Measurements from ENCODE around the gene CMTM4.
"Not testable (repeated sequence)": the region's sequence is repeated elsewhere in the genome, so short reads cannot be mapped to it uniquely, and the experiment has no call there.

Gene CMTM4

DNA sequence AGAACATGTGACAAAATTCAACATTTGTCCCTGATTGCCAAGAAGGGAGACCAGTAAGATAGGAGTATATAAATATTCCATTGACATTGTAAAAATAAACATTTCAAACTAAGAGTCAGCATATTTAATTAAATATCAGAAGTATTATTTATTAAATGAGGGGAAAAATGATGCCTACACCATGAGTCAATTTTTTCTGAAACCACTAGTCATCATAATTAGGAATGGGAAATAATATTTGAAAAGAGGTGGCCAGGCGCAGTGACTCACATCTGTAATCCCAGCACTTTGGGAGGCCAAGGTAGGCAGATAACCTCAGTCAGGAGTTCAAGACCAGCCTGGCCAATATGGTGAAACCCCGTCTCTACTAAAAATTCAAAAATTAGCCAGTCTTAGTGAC lies 128.2 kb downstream of the CMTM4 start:
- no peaks in the 10 kb centered on the region for H3K36me3 ChIP-seq (ENCODE audit: control insufficient read depth, insufficient read depth, low read length)
- no peak overlapping the region for H3K27ac ChIP-seq
- H3K27me3 ChIP-seq (ENCODE audit: control insufficient read depth, insufficient read depth, low read length), result no peaks in the 10 kb centered on the region
- H3K79me2 ChIP-seq, result no peaks in the 10 kb centered on the region
- no peak overlapping the region for H3K4me3 ChIP-seq (ENCODE audit: low read depth, low read length)
- H3K4me2 ChIP-seq (ENCODE audit: low read length), result no peak overlapping the region
- H3K9ac ChIP-seq, result no peak overlapping the region
- no peaks in the 10 kb centered on the region for H3K4me1 ChIP-seq
- TF ChIP-seq, protein P1, sequence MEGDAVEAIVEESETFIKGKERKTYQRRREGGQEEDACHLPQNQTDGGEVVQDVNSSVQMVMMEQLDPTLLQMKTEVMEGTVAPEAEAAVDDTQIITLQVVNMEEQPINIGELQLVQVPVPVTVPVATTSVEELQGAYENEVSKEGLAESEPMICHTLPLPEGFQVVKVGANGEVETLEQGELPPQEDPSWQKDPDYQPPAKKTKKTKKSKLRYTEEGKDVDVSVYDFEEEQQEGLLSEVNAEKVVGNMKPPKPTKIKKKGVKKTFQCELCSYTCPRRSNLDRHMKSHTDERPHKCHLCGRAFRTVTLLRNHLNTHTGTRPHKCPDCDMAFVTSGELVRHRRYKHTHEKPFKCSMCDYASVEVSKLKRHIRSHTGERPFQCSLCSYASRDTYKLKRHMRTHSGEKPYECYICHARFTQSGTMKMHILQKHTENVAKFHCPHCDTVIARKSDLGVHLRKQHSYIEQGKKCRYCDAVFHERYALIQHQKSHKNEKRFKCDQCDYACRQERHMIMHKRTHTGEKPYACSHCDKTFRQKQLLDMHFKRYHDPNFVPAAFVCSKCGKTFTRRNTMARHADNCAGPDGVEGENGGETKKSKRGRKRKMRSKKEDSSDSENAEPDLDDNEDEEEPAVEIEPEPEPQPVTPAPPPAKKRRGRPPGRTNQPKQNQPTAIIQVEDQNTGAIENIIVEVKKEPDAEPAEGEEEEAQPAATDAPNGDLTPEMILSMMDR (IDR thresholded peaks at IDR 0.05), result no peak
- H3K9me3 ChIP-seq (ENCODE audit: control insufficient read depth, low read length), result no peaks in the 10 kb centered on the region
- H2AFZ ChIP-seq, result no peak overlapping the region

DNA sequence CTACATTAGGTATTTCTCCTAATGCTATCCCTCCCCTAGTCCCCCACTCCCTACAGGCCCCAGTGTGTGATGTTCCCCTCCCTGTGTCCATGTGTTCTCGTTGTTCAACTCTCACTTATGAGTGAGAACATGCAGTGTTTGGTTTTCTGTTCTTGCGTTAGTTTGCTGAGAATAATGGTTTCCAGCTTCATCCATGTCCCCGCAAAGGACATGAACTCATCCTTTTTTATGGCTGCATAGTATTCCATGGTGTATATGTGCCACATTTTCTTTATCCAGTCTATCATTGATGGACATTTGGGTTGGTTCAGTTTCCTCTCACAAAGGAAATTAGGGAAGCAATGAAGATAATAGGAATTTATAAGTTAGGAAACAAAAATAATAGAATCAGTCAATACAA lies 129.3 kb downstream of the CMTM4 start:
- not testable (repeated sequence) for H3K4me3 ChIP-seq (ENCODE audit: low read depth, low read length); H3K9me3 ChIP-seq (ENCODE audit: control insufficient read depth, low read length); H3K27me3 ChIP-seq (ENCODE audit: control insufficient read depth, insufficient read depth, low read length); H3K4me1 ChIP-seq; H2AFZ ChIP-seq; H3K79me2 ChIP-seq; H3K27ac ChIP-seq; H3K9ac ChIP-seq; H3K36me3 ChIP-seq (ENCODE audit: control insufficient read depth, insufficient read depth, low read length); H3K4me2 ChIP-seq (ENCODE audit: low read length)

DNA sequence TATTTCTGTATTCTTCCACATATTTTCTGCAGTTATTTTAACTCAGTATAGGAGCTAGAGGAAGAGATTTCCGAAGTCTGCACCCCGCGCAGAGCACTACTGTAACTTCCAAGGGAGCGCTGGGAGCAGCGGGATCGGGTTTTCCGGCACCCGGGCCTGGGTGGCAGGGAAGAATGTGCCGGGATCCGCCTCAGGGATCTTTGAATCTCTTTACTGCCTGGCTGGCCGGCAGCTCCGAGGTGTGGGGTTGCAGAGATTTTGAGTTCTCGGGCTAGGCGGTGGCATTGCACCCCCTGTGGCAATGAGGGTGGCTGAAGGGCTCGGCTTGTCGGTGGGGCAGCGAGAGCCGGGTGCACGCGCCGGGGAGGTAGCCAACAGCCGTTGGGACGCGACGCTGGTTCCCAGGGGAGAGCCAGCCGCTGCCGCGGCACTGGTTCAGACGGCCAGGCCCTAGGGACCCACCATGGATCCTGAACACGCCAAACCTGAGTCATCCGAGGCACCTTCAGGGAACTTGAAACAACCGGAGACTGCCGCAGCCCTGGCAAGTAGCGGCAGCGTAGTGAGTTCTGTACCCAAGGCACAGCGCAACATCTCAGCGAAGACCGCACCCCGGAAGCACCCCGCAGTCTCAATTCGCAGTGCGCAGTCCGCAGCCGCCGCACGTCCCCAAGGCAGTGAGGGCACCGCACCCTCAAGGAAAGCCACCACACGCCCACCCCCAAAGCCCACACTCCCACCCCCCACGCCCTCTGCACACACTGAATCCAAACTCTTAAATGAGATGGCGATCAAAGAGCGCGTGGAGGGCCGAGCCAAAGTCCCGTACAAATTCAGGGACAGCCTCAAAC lies 130.3 kb downstream of the CMTM4 start, which contains the start of gene CMTM1:
CMTM1 (plus strand) TSS at position 389 of the 851 bp plus-strand sequence; CDS start at position 464, 75 bp downstream.
- Histone ChIP-seq H3K4me2 (ENCODE audit: low read length) (no peak within 1 kb of the TSS), H3K4me1 (no peaks in the 10 kb centered on the region), H3K27ac (no peak within 1 kb of the TSS), H3K27me3 (ENCODE audit: control insufficient read depth, insufficient read depth, low read length) (no peaks in the 10 kb centered on the region), H3K4me3 (ENCODE audit: low read depth, low read length) (no peak within 1 kb of the TSS), H3K36me3 (ENCODE audit: control insufficient read depth, insufficient read depth, low read length) (no peaks in the 10 kb centered on the region), H3K9me3 (ENCODE audit: control insufficient read depth, low read length) (no peaks in the 10 kb centered on the region), H2AFZ (no peak within 1 kb of the TSS), H3K9ac (no peak within 1 kb of the TSS), H3K79me2 (no peaks in the 10 kb centered on the region)
- TF ChIP-seq, protein P1 (IDR thresholded peaks at IDR 0.05), result no peak

Measured in parathyroid adenoma (tissue), 2 donors.